ENCODE results near the gene FYB1.

- no peak for TF ChIP-seq ZBTB21 (CRISPR knock-in tag; IDR thresholded peaks at IDR 0.05; ENCODE audit: borderline replicate concordance)
- TF ChIP-seq, protein P1, sequence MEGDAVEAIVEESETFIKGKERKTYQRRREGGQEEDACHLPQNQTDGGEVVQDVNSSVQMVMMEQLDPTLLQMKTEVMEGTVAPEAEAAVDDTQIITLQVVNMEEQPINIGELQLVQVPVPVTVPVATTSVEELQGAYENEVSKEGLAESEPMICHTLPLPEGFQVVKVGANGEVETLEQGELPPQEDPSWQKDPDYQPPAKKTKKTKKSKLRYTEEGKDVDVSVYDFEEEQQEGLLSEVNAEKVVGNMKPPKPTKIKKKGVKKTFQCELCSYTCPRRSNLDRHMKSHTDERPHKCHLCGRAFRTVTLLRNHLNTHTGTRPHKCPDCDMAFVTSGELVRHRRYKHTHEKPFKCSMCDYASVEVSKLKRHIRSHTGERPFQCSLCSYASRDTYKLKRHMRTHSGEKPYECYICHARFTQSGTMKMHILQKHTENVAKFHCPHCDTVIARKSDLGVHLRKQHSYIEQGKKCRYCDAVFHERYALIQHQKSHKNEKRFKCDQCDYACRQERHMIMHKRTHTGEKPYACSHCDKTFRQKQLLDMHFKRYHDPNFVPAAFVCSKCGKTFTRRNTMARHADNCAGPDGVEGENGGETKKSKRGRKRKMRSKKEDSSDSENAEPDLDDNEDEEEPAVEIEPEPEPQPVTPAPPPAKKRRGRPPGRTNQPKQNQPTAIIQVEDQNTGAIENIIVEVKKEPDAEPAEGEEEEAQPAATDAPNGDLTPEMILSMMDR (IDR thresholded peaks at IDR 0.05), result no peak
- TF ChIP-seq CREB1 (CRISPR knock-in tag; IDR thresholded peaks at IDR 0.05), result no peak
- no peak for TF ChIP-seq ESRRA (CRISPR knock-in tag; IDR thresholded peaks at IDR 0.05; ENCODE audit: borderline replicate concordance)
- TF ChIP-seq ZNF232 (CRISPR knock-in tag; IDR thresholded peaks at IDR 0.05), result no peak
- no peak for TF ChIP-seq TEAD4 (CRISPR knock-in tag; IDR thresholded peaks at IDR 0.05)
- TF ChIP-seq ATF3 (CRISPR knock-in tag; conservative IDR thresholded peaks at IDR 0.05), result no peak
- TF ChIP-seq, protein P2, sequence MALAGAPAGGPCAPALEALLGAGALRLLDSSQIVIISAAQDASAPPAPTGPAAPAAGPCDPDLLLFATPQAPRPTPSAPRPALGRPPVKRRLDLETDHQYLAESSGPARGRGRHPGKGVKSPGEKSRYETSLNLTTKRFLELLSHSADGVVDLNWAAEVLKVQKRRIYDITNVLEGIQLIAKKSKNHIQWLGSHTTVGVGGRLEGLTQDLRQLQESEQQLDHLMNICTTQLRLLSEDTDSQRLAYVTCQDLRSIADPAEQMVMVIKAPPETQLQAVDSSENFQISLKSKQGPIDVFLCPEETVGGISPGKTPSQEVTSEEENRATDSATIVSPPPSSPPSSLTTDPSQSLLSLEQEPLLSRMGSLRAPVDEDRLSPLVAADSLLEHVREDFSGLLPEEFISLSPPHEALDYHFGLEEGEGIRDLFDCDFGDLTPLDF (CRISPR knock-in tag; IDR thresholded peaks at IDR 0.05), result no peak
- TF ChIP-seq CREM (CRISPR knock-in tag; IDR thresholded peaks at IDR 0.05), result no peak
- TF ChIP-seq NFYB (CRISPR knock-in tag; conservative IDR thresholded peaks at IDR 0.05; ENCODE audit: low read depth), result no peak
- TF ChIP-seq, protein P3, sequence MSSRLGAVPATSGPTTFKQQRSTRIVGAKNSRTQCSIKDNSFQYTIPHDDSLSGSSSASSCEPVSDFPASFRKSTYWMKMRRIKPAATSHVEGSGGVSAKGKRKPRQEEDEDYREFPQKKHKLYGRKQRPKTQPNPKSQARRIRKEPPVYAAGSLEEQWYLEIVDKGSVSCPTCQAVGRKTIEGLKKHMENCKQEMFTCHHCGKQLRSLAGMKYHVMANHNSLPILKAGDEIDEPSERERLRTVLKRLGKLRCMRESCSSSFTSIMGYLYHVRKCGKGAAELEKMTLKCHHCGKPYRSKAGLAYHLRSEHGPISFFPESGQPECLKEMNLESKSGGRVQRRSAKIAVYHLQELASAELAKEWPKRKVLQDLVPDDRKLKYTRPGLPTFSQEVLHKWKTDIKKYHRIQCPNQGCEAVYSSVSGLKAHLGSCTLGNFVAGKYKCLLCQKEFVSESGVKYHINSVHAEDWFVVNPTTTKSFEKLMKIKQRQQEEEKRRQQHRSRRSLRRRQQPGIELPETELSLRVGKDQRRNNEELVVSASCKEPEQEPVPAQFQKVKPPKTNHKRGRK (CRISPR knock-in tag; IDR thresholded peaks at IDR 0.05; ENCODE audit: borderline replicate concordance), result no peak
Measured at GRCh38 chr5:39131210-39132127, 87.9 kb downstream of the FYB1 start.

Measured in WTC11 (cell line).